Fibroblast of lung (primary cell): ENCODE measurements around the gene WFDC2.

Experiments used
- EZH2 ChIP-seq: IDR thresholded peaks from 2 replicates; pipeline ENCODE4 v1.5.1; 2012; ENCODE audit warnings: low read length, control low read depth, mild to moderate bottlenecking; ENCODE audit errors: missing control alignments
- TF ChIP-seq, protein P1 (sequence below), 2 donors: IDR thresholded peaks in 1 of 2; conservative IDR thresholded peaks in 1 of 2; 1 replicate in 1 of 2; 2 replicates in 1 of 2; pipeline ENCODE4 v1.5.1; 2011 to 2012; ENCODE audit warnings: low read length in 2 of 2, control low read depth in 1 of 2, inconsistent platforms in 1 of 2, low read depth in 1 of 2, mild to moderate bottlenecking in 1 of 2

DNA sequence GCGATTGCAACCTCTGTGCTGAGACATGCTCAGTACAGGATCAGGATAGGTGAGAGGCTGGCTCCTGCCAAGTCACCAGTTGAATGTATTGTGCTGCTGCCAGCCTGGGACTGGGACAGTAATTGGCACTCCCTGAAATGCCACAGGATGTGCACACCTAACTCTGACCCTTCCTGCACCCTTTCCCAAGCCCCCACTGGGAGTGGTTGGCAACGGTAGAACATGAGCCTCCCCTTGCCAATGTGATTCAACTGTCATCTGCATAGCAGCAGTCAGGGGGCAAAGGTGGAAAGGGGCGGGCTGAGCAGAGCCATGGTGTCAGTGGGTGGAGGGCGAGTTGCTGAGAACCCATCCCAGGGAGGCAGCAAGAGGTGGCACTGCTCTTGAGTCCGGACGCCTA is 30.5 kb downstream of the WFDC2 start:
- TF ChIP-seq EZH2 = no peak
- TF ChIP-seq, protein P1, sequence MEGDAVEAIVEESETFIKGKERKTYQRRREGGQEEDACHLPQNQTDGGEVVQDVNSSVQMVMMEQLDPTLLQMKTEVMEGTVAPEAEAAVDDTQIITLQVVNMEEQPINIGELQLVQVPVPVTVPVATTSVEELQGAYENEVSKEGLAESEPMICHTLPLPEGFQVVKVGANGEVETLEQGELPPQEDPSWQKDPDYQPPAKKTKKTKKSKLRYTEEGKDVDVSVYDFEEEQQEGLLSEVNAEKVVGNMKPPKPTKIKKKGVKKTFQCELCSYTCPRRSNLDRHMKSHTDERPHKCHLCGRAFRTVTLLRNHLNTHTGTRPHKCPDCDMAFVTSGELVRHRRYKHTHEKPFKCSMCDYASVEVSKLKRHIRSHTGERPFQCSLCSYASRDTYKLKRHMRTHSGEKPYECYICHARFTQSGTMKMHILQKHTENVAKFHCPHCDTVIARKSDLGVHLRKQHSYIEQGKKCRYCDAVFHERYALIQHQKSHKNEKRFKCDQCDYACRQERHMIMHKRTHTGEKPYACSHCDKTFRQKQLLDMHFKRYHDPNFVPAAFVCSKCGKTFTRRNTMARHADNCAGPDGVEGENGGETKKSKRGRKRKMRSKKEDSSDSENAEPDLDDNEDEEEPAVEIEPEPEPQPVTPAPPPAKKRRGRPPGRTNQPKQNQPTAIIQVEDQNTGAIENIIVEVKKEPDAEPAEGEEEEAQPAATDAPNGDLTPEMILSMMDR (conservative IDR thresholded peaks at IDR 0.05 in 1 of 2, IDR thresholded peaks at IDR 0.05 in 1 of 2; ENCODE audit: low read depth in 1 of 2, low read length in 2 of 2) = no peak
